Calu3 (cell line): ENCODE measurements around the gene METTL6. TPM values are rescaled to one million over a fixed set of nuclear protein-coding genes. Genes with fewer than 3 reads are reported as not detected.

Source experiments
- Bru-seq: library from RNA; stranded (reverse); fragments of 400-500 nt; gene quantifications from one replicate; lab custom pipeline; 2021; lab: Mats Ljungman, UMichigan
- BruChase-seq, 2 experiments: library from RNA; stranded (reverse); fragments of 400-500 nt; gene quantifications; one replicate each; lab custom pipeline; 2021; lab: Mats Ljungman, UMichigan
- BruUV-seq: library from RNA; stranded (reverse); fragments of 400-500 nt; replicated peaks from 2 replicates; lab custom pipeline; 2021; lab: Mats Ljungman, UMichigan
- CTCF ChIA-PET: fragments of 300-600 bp; sonication (Branson Sonifier 250); formaldehyde crosslinking; loops from one replicate; lab custom pipeline; 2022; ENCODE audit warnings: antibody characterized with exemption; lab: Charles Lee
- DNase-seq: peaks from one replicate; pipeline ENCODE4 v3.0.0; 2022
- H3K27ac Mint-ChIP-seq: one replicate; pipeline ENCODE4 v1.8.0; 2022; ENCODE audit warnings: mixed read lengths; ENCODE audit not compliant: unreplicated experiment
- H3K27me3 Mint-ChIP-seq: one replicate; pipeline ENCODE4 v1.8.0; 2022; ENCODE audit warnings: mixed read lengths; ENCODE audit not compliant: unreplicated experiment
- H3K36me3 Mint-ChIP-seq: one replicate; pipeline ENCODE4 v1.8.0; 2022; ENCODE audit warnings: mild to moderate bottlenecking, moderate library complexity, mixed read lengths; ENCODE audit not compliant: insufficient read depth, unreplicated experiment
- H3K4me1 Mint-ChIP-seq: one replicate; pipeline ENCODE4 v1.8.0; 2022; ENCODE audit warnings: mild to moderate bottlenecking, low read depth, mixed read lengths; ENCODE audit not compliant: unreplicated experiment
- H3K4me3 Mint-ChIP-seq: one replicate; pipeline ENCODE4 v1.8.0; 2022; ENCODE audit warnings: mild to moderate bottlenecking, low read depth, moderate library complexity, mixed read lengths; ENCODE audit not compliant: unreplicated experiment
- H3K9me3 Mint-ChIP-seq: one replicate; pipeline ENCODE4 v1.8.0; 2022; ENCODE audit warnings: low read depth, mixed read lengths; ENCODE audit not compliant: unreplicated experiment
- intact Hi-C: fragments of 100-400 bp; cut with micrococcal nuclease; formaldehyde crosslinking; loops from one replicate; pipeline ENCODE4 v1.10.0; 2022; ENCODE audit not compliant: unreplicated experiment
- long read RNA-seq: library from polyadenylated mRNA; stranded (forward); transcript quantifications from one replicate; pipeline ENCODE4 v2.0.0, GENCODE V29; 2022
- total RNA-seq: library from RNA; stranded (reverse); gene quantifications from 2 replicates; pipeline ENCODE4 v1.2.3, GENCODE V29; 2022
- TF ChIP-seq, protein P1 (sequence below): fragments of 200-600 bp; IDR thresholded peaks from one replicate; pipeline ENCODE4 v1.8.0; 2022; ENCODE audit warnings: antibody characterized with exemption; ENCODE audit not compliant: unreplicated experiment

METTL6 gene, protein sequence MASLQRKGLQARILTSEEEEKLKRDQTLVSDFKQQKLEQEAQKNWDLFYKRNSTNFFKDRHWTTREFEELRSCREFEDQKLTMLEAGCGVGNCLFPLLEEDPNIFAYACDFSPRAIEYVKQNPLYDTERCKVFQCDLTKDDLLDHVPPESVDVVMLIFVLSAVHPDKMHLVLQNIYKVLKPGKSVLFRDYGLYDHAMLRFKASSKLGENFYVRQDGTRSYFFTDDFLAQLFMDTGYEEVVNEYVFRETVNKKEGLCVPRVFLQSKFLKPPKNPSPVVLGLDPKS
- 22.5 and 23.0 TPM in 2 replicates for total RNA-seq
- percentile 70 among the genes with signal in this experiment for Bru-seq, nascent RNA
- BruChase-seq, experiment 1, labeled RNA remaining after a 6-hour chase, result percentile 90 among the genes with signal in this experiment
- percentile 87 among the genes with signal in this experiment for BruChase-seq, experiment 2, labeled RNA remaining after a 2-hour chase
- long read RNA-seq, transcript METTL6-202 (6 exons, 1,335 nt), result major isoform, 8 of 25 reads
- long read RNA-seq, partial matches to known transcripts, result 2 of 25 reads
- long read RNA-seq, other reads (novel, unspliced or antisense), result 14 of 25 reads

DNA sequence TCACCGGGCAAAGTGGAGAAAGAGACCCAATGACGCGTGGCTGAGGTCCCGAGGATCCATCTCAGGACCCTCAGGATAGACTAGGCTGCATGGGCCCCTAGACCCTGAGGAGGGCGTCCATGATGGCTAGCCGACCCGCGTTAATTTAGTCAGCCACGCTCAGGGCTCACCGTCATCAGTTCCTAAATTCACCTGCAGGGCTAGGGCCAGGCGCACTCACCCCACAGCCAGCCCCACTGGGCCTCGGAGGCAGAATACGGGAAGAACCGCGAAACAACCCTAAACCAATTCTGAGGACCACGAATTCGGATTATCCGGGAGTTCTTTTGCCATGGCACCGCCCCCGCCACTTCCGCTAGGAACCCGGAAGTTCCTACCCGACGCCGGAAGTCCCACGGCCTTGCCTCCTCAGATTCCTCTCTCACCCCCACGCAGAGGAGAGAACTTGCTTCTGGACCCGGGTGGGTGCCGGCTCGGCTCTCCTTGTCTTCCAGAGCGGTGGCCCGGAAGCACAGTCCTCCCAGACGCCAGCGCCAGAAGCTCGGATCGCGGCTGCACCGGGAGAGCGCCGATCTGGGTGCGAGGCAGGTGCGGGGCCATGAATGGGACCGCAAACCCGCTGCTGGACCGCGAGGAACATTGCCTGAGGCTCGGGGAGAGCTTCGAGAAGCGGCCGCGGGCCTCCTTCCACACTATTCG, at the start of gene METTL6, which contains the start of gene EAF1:
TSS of gene METTL6 (minus strand) at position 363 of the 699 bp plus-strand sequence. CDS start 1,033 bp downstream, outside the sequence.
TSS of gene EAF1 (plus strand) at position 417 of the 699 bp plus-strand sequence. CDS start at position 599, 182 bp downstream.
- peak within 1 kb of the TSS; percentile 93 for H3K27ac Mint-ChIP-seq
- H3K4me1 Mint-ChIP-seq, result peaks cover 14% of the 10 kb centered on the region
- CTCF ChIA-PET, result no interaction called here
- TF ChIP-seq, protein P1, sequence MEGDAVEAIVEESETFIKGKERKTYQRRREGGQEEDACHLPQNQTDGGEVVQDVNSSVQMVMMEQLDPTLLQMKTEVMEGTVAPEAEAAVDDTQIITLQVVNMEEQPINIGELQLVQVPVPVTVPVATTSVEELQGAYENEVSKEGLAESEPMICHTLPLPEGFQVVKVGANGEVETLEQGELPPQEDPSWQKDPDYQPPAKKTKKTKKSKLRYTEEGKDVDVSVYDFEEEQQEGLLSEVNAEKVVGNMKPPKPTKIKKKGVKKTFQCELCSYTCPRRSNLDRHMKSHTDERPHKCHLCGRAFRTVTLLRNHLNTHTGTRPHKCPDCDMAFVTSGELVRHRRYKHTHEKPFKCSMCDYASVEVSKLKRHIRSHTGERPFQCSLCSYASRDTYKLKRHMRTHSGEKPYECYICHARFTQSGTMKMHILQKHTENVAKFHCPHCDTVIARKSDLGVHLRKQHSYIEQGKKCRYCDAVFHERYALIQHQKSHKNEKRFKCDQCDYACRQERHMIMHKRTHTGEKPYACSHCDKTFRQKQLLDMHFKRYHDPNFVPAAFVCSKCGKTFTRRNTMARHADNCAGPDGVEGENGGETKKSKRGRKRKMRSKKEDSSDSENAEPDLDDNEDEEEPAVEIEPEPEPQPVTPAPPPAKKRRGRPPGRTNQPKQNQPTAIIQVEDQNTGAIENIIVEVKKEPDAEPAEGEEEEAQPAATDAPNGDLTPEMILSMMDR, result peak; percentile 26
- BruUV-seq, result no TSS peak
- intact Hi-C loops, result loop anchor here (5.0 kb wide), 1 partner anchor 130 kb away; no protein-coding TSS in a partner anchor
- no peaks in the 10 kb centered on the region for H3K27me3 Mint-ChIP-seq
- peaks cover 31% of the 10 kb centered on the region for H3K36me3 Mint-ChIP-seq
- no peaks in the 10 kb centered on the region for H3K9me3 Mint-ChIP-seq
- DNase-seq, result peak; percentile 80
- H3K4me3 Mint-ChIP-seq, result peak within 1 kb of the TSS; percentile 94

DNA sequence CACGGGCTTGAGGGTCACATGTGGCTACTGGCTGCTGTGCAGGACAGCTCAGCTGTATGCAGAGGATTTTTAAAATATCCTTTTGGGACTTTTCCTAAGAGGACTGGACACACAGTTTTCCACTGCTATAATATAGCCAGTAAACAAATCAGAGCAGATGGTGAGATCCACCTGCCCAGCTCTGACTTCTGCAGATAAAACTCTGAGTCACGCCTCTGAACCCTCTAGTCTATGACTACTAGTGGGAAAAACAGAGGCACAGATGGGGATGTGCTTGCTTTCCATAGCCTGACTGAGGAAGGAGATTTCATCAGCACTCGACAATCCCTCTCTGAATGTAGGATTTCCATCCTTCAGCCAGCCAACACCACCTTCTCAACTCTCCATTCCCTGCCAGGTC, 49.0 kb upstream of the METTL6 start:
- TF ChIP-seq, protein P1, result no peak
- no TSS peak for BruUV-seq
- H3K4me3 Mint-ChIP-seq, result no peak overlapping the region
- peaks cover under 1% of the 10 kb centered on the region for H3K27me3 Mint-ChIP-seq
- no peak for DNase-seq
- H3K4me1 Mint-ChIP-seq, result no peaks in the 10 kb centered on the region
- intact Hi-C loops, result no loop called here
- CTCF ChIA-PET, result no interaction called here
- H3K27ac Mint-ChIP-seq, result no peak overlapping the region
- no peaks in the 10 kb centered on the region for H3K9me3 Mint-ChIP-seq
- no peaks in the 10 kb centered on the region for H3K36me3 Mint-ChIP-seq

DNA sequence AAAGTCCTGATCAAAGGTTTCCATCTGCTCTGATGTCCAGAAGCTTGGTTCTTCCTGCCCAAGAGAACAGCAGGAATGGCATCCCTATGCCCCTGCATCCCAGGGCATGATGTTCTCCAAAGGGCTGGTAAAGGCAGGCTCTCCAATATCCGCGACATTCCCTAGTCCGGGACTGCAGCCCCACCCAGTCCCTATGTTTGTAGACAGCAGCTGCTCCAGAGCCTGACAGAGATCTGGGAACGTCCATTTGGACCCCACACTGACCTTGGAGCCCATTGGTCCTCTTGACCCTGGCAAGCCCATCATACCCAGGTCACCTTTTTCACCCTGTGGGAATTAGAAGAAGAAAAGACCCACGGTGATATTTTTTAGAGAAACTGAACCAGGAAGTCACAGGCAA, 47.8 kb upstream of the METTL6 start:
- CTCF ChIA-PET, result no interaction called here
- no peaks in the 10 kb centered on the region for H3K36me3 Mint-ChIP-seq
- BruUV-seq, result no TSS peak

DNA sequence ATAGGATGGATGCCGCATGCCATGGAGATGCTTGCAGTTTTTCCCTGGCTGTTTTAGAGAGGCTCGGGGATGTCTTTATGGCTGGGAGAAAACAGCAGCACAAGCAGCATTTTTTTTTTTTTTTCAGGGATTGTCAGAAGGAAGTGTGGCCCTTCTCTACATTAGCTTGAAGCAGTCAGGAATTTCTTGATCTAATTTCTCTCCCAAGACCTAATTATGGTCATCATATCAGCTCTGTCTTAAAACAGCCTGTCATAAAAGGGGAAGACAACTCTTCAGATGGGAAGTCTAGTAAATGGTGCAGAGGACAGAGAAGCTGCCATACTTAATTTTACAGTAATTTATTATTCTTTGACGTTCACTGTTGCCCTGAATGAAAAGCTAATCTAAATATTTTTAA, 44.5 kb upstream of the METTL6 start:
- no peaks in the 10 kb centered on the region for H3K4me1 Mint-ChIP-seq
- no peak overlapping the region for H3K27ac Mint-ChIP-seq
- TF ChIP-seq, protein P1, result no peak
- no peaks in the 10 kb centered on the region for H3K27me3 Mint-ChIP-seq
- H3K36me3 Mint-ChIP-seq, result no peaks in the 10 kb centered on the region
- H3K9me3 Mint-ChIP-seq, result no peaks in the 10 kb centered on the region
- intact Hi-C loops, result no loop called here
- DNase-seq, result no peak
- CTCF ChIA-PET, result interaction anchor here (0.7 kb wide), 1 partner anchor 571 kb away, joined by 4 read pairs; no protein-coding TSS in a partner anchor
- H3K4me3 Mint-ChIP-seq, result no peak overlapping the region
- no TSS peak for BruUV-seq

More for the DNA sequence above, 47.8 kb upstream of the METTL6 start:
- Mint-ChIP-seq H3K9me3 (no peaks in the 10 kb centered on the region), H3K27ac (no peak overlapping the region), H3K4me3 (no peak overlapping the region), H3K4me1 (no peaks in the 10 kb centered on the region), H3K27me3 (no peaks in the 10 kb centered on the region)
- TF ChIP-seq, protein P1, result no peak
- intact Hi-C loops, result no loop called here
- DNase-seq, result no peak
